Brain microvascular endothelial cell (primary cell): ENCODE measurements around the gene SMAGP.
"Not testable (repeated sequence)": the region's sequence is repeated elsewhere in the genome, so short reads cannot be mapped to it uniquely, and the experiment has no call there.

Source experiments
- DNase-seq: peaks from one replicate; pipeline ENCODE4 v3.0.0-alpha.2; 2020
- H3K27ac ChIP-seq: fragments of 250-450 bp; sonication (Bioruptor Pico); 2 replicates; pipeline ENCODE4 v1.5.1; 2020; ENCODE audit warnings: mild to moderate bottlenecking, moderate library complexity
- H3K27me3 ChIP-seq: fragments of 250-450 bp; sonication (Bioruptor Pico); replicated peaks from 2 replicates; pipeline ENCODE4 v1.5.1; 2020; ENCODE audit warnings: mild to moderate bottlenecking
- H3K36me3 ChIP-seq: fragments of 250-450 bp; sonication (Bioruptor Pico); replicated peaks from 2 replicates; pipeline ENCODE4 v1.5.1; 2020; ENCODE audit warnings: mild to moderate bottlenecking
- H3K4me3 ChIP-seq: 2 replicates; pipeline ENCODE4 v1.5.1; 2011; ENCODE audit warnings: low read depth, mild to moderate bottlenecking, control low read depth, low read length, moderate library complexity
- CTCF ChIP-seq: IDR thresholded peaks from 2 replicates; pipeline ENCODE4 v1.5.1; 2011; ENCODE audit warnings: low read depth, mild to moderate bottlenecking, moderate library complexity, low read length, control low read depth, inconsistent platforms; ENCODE audit errors: missing control alignments
- in situ Hi-C: cut with HindIII; loops from 2 replicates; pipeline ENCODE4 v1.10.0; 2017; ENCODE audit warnings: low sequenced_read_pairs, low pct_ligation_motif_present

The SMAGP gene

GRCh38 chr12:51281202-51281924 lies 11.1 kb upstream of the SMAGP start:
- no peaks in the 10 kb centered on the region for H3K36me3 ChIP-seq
- DNase-seq = peak; percentile 42
- H3K27ac ChIP-seq = peak overlapping the region; percentile 26
- no peak overlapping the region for H3K4me3 ChIP-seq
- no peaks in the 10 kb centered on the region for H3K27me3 ChIP-seq
- TF ChIP-seq CTCF = no peak
- in situ Hi-C loops = no loop called here

GRCh38 chr12:51275088-51275487 lies 4.9 kb upstream of the SMAGP start:
- no peak for TF ChIP-seq CTCF
- Histone ChIP-seq H3K36me3 (no peaks in the 10 kb centered on the region), H3K4me3 (no peak overlapping the region), H3K27ac (no peak overlapping the region), H3K27me3 (no peaks in the 10 kb centered on the region)
- in situ Hi-C loops = no loop called here
- no peak for DNase-seq

GRCh38 chr12:51272810-51273209 lies 2.6 kb upstream of the SMAGP start:
- not testable (repeated sequence) for H3K36me3 ChIP-seq

GRCh38 chr12:51270951-51271518 lies 820 bp upstream of the SMAGP start:
- Histone ChIP-seq H3K4me3 (peak overlapping the region; percentile 75), H3K27ac (peak overlapping the region; percentile 58), H3K36me3 (no peaks in the 10 kb centered on the region), H3K27me3 (no peaks in the 10 kb centered on the region)
- in situ Hi-C loops = no loop called here
- no peak for TF ChIP-seq CTCF
- peak; percentile 68 for DNase-seq

More at GRCh38 chr12:51272810-51273209, 2.6 kb upstream of the SMAGP start:
- H3K27ac ChIP-seq, H3K27me3 ChIP-seq, DNase-seq, in situ Hi-C loops, H3K4me3 ChIP-seq: not testable (repeated sequence)

- Histone ChIP-seq H3K27ac (peak overlapping the region; percentile 7), H3K4me3 (peak overlapping the region; percentile 75), H3K27me3 (no peaks in the 10 kb centered on the region), H3K36me3 (no peaks in the 10 kb centered on the region)
- peak; percentile 24 for TF ChIP-seq CTCF
- no peak for DNase-seq
- in situ Hi-C loops = no loop called here
These were observed 795 bp downstream of the SMAGP start for GRCh38 chr12:51269174-51270066.

- TF ChIP-seq CTCF = no peak
- no peak overlapping the region for H3K27ac ChIP-seq
- H3K4me3 ChIP-seq = no peak overlapping the region
- H3K36me3 ChIP-seq = no peaks in the 10 kb centered on the region
- in situ Hi-C loops = no loop called here
- no peaks in the 10 kb centered on the region for H3K27me3 ChIP-seq
- no peak for DNase-seq
These were observed 5.2 kb downstream of the SMAGP start for GRCh38 chr12:51265024-51265423.
